H1 (cell line): ENCODE results near the gene RAD9A. TPM values are rescaled to one million over a fixed set of nuclear protein-coding genes. Genes with fewer than 3 reads are reported as not detected.
A peak's percentile ranks its signal among the peaks of the same experiment; 100 is the strongest.

Experiments used
- CTCF ChIA-PET: fragments of 300-600 bp; sonication (Branson Sonifier 250); formaldehyde crosslinking; loops from one replicate; lab custom pipeline; 2021; ENCODE audit not compliant: partially characterized antibody; lab: Charles Lee
- POLR2A ChIA-PET: fragments of 300-600 bp; sonication (Branson Sonifier 250); formaldehyde crosslinking; loops from one replicate; lab custom pipeline; 2021; ENCODE audit warnings: inconsistent platforms; ENCODE audit not compliant: partially characterized antibody; lab: Charles Lee
- DNase-seq, 2 experiments: peaks; one replicate each; pipeline versions ENCODE4 v3.0.0 to v3.0.0-alpha.2; 2010 to 2022; ENCODE audit warnings: low spot score in 2 of 2, low read depth in 1 of 2, mixed read lengths in 1 of 2
- FAIRE-seq: peaks from 2 replicates; lab custom pipeline; 2011; peaks lifted over from hg19 to GRCh38; lab: Jason Lieb, UNC
- H2AFZ ChIP-seq: 2 replicates; pipeline ENCODE4 v1.8.1; 2012; ENCODE audit warnings: low read length, inconsistent platforms
- H2AK5ac ChIP-seq: 2 replicates; pipeline ENCODE4 v1.6.1; 2013; ENCODE audit warnings: low read depth, low read length
- H2BK120ac ChIP-seq: replicated peaks from 2 replicates; pipeline ENCODE3; 2013; ENCODE audit warnings: low read depth, low read length, inconsistent platforms
- H2BK12ac ChIP-seq: 2 replicates; pipeline ENCODE4 v1.6.1; 2013; ENCODE audit warnings: low read depth, low read length
- H2BK15ac ChIP-seq: 2 replicates; pipeline ENCODE4 v1.6.1; 2013; ENCODE audit warnings: low read length
- H2BK20ac ChIP-seq: 2 replicates; pipeline ENCODE4 v1.6.1; 2013; ENCODE audit warnings: low read length
- H2BK5ac ChIP-seq: 2 replicates; pipeline ENCODE4 v1.6.1; 2013; ENCODE audit warnings: low read depth, low read length
- H3K14ac ChIP-seq: 2 replicates; pipeline ENCODE4 v1.6.1; 2013; ENCODE audit warnings: inconsistent platforms; ENCODE audit not compliant: insufficient read length
- H3K18ac ChIP-seq: 2 replicates; pipeline ENCODE4 v1.6.1; 2013; ENCODE audit warnings: low read length; ENCODE audit errors: extremely low read depth
- H3K23ac ChIP-seq: 2 replicates; pipeline ENCODE4 v1.6.1; 2013; ENCODE audit warnings: inconsistent platforms; ENCODE audit not compliant: insufficient read length
- H3K23me2 ChIP-seq: 2 replicates; pipeline ENCODE4 v1.6.1; 2013; ENCODE audit warnings: low read depth, low read length
- H3K27ac ChIP-seq: 2 replicates; pipeline ENCODE4 v1.6.1; 2011; ENCODE audit warnings: low read depth, low read length, inconsistent platforms
- H3K27me3 ChIP-seq, 4 experiments: replicated peaks in 1 of 4; 1 replicate in 1 of 4; 2 replicates in 3 of 4; pipeline versions ENCODE4 v1.6.1 to v1.8.1; 2011 to 2013; ENCODE audit warnings: low read length in 3 of 4, mild to moderate bottlenecking in 3 of 4, inconsistent platforms in 2 of 4, mixed read lengths in 2 of 4, moderate library complexity in 1 of 4; ENCODE audit not compliant: control insufficient read depth in 3 of 4, insufficient read depth in 3 of 4; ENCODE audit errors: extremely low read depth in 1 of 4
- H3K36me3 ChIP-seq, 4 experiments: 2 replicates each; pipeline versions ENCODE4 v1.6.1 to v1.8.1; 2011 to 2013; ENCODE audit warnings: mild to moderate bottlenecking in 4 of 4, low read length in 3 of 4, moderate library complexity in 2 of 4, control low read depth in 1 of 4, inconsistent platforms in 1 of 4; ENCODE audit not compliant: insufficient read depth in 4 of 4, control insufficient read depth in 2 of 4
- H3K4ac ChIP-seq: replicated peaks from 2 replicates; pipeline ENCODE3; 2013; ENCODE audit warnings: low read length, low read depth, mixed read lengths, inconsistent platforms; ENCODE audit not compliant: insufficient read length
- H3K4me1 ChIP-seq, 4 experiments: replicated peaks in 1 of 4; 1 replicate in 1 of 4; 2 replicates in 3 of 4; pipeline versions ENCODE4 v1.6.1 to v1.8.1; 2011 to 2013; ENCODE audit warnings: low read length in 3 of 4, inconsistent platforms in 2 of 4, mixed read lengths in 1 of 4; ENCODE audit not compliant: insufficient read depth in 4 of 4, control insufficient read depth in 3 of 4
- H3K4me2 ChIP-seq, 2 experiments: 2 replicates each; pipeline versions ENCODE4 v1.6.1 to v1.8.1; 2011 to 2013; ENCODE audit warnings: low read depth in 2 of 2, low read length in 2 of 2, control low read depth in 1 of 2, inconsistent platforms in 1 of 2, mild to moderate bottlenecking in 1 of 2; ENCODE audit not compliant: insufficient read depth in 1 of 2
- H3K4me3 ChIP-seq, 4 experiments: fragments of 200-600, 300-600 bp in 1 of 4; sonication (generic), shearing (Covaris generic), sonication (Bioruptor Twin) in 1 of 4; 2 replicates each; pipeline versions ENCODE4 v1.5.1 to v1.8.1; 2011 to 2016; ENCODE audit warnings: low read length in 4 of 4, low read depth in 3 of 4, control low read depth in 2 of 4, inconsistent platforms in 2 of 4, mild to moderate bottlenecking in 2 of 4, mixed read lengths in 1 of 4, moderate library complexity in 1 of 4; ENCODE audit not compliant: insufficient read depth in 2 of 4; ENCODE audit errors: extremely low read depth in 1 of 4
- H3K56ac ChIP-seq: replicated peaks from 2 replicates; pipeline ENCODE3; 2013; ENCODE audit warnings: low read depth, mild to moderate bottlenecking, mixed read lengths, low read length, inconsistent platforms; ENCODE audit not compliant: insufficient read length
- H3K79me1 ChIP-seq: 2 replicates; pipeline ENCODE4 v1.6.1; 2013; ENCODE audit warnings: low read depth, low read length, control low read depth
- H3K79me2 ChIP-seq, 2 experiments: 2 replicates each; pipeline versions ENCODE4 v1.6.1 to v1.8.1; 2012 to 2013; ENCODE audit warnings: low read length in 2 of 2, mild to moderate bottlenecking in 2 of 2, inconsistent platforms in 1 of 2; ENCODE audit not compliant: insufficient read depth in 2 of 2, control insufficient read depth in 1 of 2
- H3K9ac ChIP-seq, 4 experiments: replicated peaks in 1 of 4; 1 replicate in 1 of 4; 2 replicates in 3 of 4; pipeline versions ENCODE4 v1.6.1 to v1.8.1; 2011 to 2013; ENCODE audit warnings: low read depth in 3 of 4, low read length in 3 of 4, control low read depth in 2 of 4, mild to moderate bottlenecking in 2 of 4, moderate library complexity in 2 of 4, inconsistent platforms in 1 of 4; ENCODE audit errors: extremely low read depth in 1 of 4
- H3K9me3 ChIP-seq, 2 experiments: 2 replicates each; pipeline versions ENCODE4 v1.6.1 to v1.8.1; 2012 to 2013; ENCODE audit warnings: mild to moderate bottlenecking in 2 of 2, moderate library complexity in 2 of 2, control low read depth in 1 of 2, inconsistent platforms in 1 of 2, low read depth in 1 of 2, low read length in 1 of 2, mixed read lengths in 1 of 2; ENCODE audit not compliant: insufficient read depth in 2 of 2
- H4K20me1 ChIP-seq, 2 experiments: replicated peaks in 1 of 2; 2 replicates each; pipeline versions ENCODE3 to v1.8.1; 2011 to 2013; ENCODE audit warnings: inconsistent platforms in 2 of 2, low read length in 2 of 2, mild to moderate bottlenecking in 1 of 2; ENCODE audit not compliant: insufficient read depth in 2 of 2, control insufficient read depth in 1 of 2
- H4K5ac ChIP-seq: 2 replicates; pipeline ENCODE4 v1.6.1; 2013; ENCODE audit warnings: low read length, low read depth, mixed read lengths, inconsistent platforms; ENCODE audit not compliant: insufficient read length
- H4K8ac ChIP-seq: 2 replicates; pipeline ENCODE4 v1.8.0; 2013; ENCODE audit warnings: mild to moderate bottlenecking, moderate library complexity, low read length, inconsistent platforms; ENCODE audit not compliant: insufficient read depth; ENCODE audit errors: extremely low read depth
- H4K91ac ChIP-seq: replicated peaks from 2 replicates; pipeline ENCODE3; 2013; ENCODE audit warnings: low read length, mixed read lengths, inconsistent platforms; ENCODE audit not compliant: insufficient read length
- BACH1 ChIP-seq: IDR thresholded peaks from 2 replicates; pipeline ENCODE4 v1.6.1; 2012; ENCODE audit warnings: low read length, improper control_type of control experiment
- CBX5 ChIP-seq: fragments of 300-800, 300-1000 bp; sonication (generic); IDR thresholded peaks from 2 replicates; pipeline ENCODE4 v1.7.1; 2016; ENCODE audit warnings: antibody characterized with exemption, low read length, low read depth
- CEBPB ChIP-seq: IDR thresholded peaks from 2 replicates; pipeline ENCODE4 v1.6.1; 2012; ENCODE audit warnings: low read depth, low read length
- CTBP2 ChIP-seq: IDR thresholded peaks from 2 replicates; pipeline ENCODE4 v1.7.0; 2011; ENCODE audit warnings: borderline replicate concordance, mild to moderate bottlenecking, moderate library complexity, mixed read lengths, low read length; ENCODE audit not compliant: insufficient read depth, insufficient read length
- EGR1 ChIP-seq: IDR thresholded peaks from 2 replicates; pipeline ENCODE4 v1.6.1; 2011; ENCODE audit warnings: low read depth, low read length, borderline replicate concordance
- HDAC2 ChIP-seq, 2 experiments: fragments of 300-600 bp in 1 of 2; sonication (generic) in 1 of 2; IDR thresholded peaks; 2 replicates each; pipeline ENCODE4 v1.6.1; 2011 to 2012; ENCODE audit warnings: low read depth in 2 of 2, low read length in 2 of 2, mild to moderate bottlenecking in 2 of 2, moderate library complexity in 2 of 2, borderline replicate concordance in 1 of 2, inconsistent platforms in 1 of 2
- JUND ChIP-seq: IDR thresholded peaks from 2 replicates; pipeline ENCODE4 v1.6.1; 2011; ENCODE audit warnings: mild to moderate bottlenecking, improper control_type of control experiment, low read length
- PHF8 ChIP-seq: fragments of 200-600 bp; sonication (generic); conservative IDR thresholded peaks from 2 replicates; pipeline ENCODE4 v1.7.1; 2012; ENCODE audit warnings: low read depth, mild to moderate bottlenecking, inconsistent platforms, low read length, moderate library complexity
- POU5F1 ChIP-seq: IDR thresholded peaks from 2 replicates; pipeline ENCODE4 v1.6.1; 2011; ENCODE audit warnings: low read depth, mild to moderate bottlenecking, low read length, moderate library complexity
- SAP30 ChIP-seq: fragments of 300-600 bp; sonication (generic); IDR thresholded peaks from 2 replicates; pipeline ENCODE4 v1.7.1; 2012; ENCODE audit warnings: low read length, moderate library complexity, mild to moderate bottlenecking, inconsistent platforms; ENCODE audit not compliant: insufficient read depth, insufficient replicate concordance
- SIRT6 ChIP-seq: IDR thresholded peaks from one replicate; pipeline ENCODE4 v1.7.1; 2012; ENCODE audit warnings: low read length, inconsistent platforms
- TEAD4 ChIP-seq: IDR thresholded peaks from 2 replicates; pipeline ENCODE4 v1.6.1; 2012; ENCODE audit warnings: low read depth, low read length, inconsistent platforms, mixed read lengths
- WGBS, 2 experiments: shearing (Covaris generic) in 1 of 2; methylation state at CpG; one replicate each; pipeline versions ENCODE4 v1.1.6 to v1.1.7; 2013 to 2015; ENCODE audit warnings: low lambda C conversion rate in 2 of 2, mixed read lengths in 2 of 2, inconsistent platforms in 1 of 2, low coverage in 1 of 2, missing lambda C conversion rate in 1 of 2; ENCODE audit not compliant: insufficient replicate concordance in 2 of 2, insufficient coverage in 1 of 2, insufficient read length in 1 of 2; ENCODE audit errors: extremely low coverage in 1 of 2, missing lambda C conversion rate in 1 of 2; 5-methylcytosine and 5-hydroxymethylcytosine counted together
- polyA plus RNA-seq, 7 experiments: library from polyadenylated mRNA; depleted of rRNA in 3 of 7; stranded (reverse) in 5 of 7; unstranded in 2 of 7; fragments of >200 nt in 5 of 7; fragments of 200-250 nt in 2 of 7; gene quantifications; 1 replicate in 5 of 7; 2 replicates in 1 of 7; 4 replicates in 1 of 7; pipeline versions ENCODE4 v1.2.1 to v1.2.3, GENCODE V29; 2011 to 2013; ENCODE audit warnings: missing spikeins in 2 of 7, mixed read lengths in 2 of 7
- total RNA-seq: library from RNA; stranded (reverse); fragmentation: NEBNext Ultra II Directional; extraction: Animal tissue kit (Norgen Biotek cat#: 25700); gene quantifications from 2 replicates; pipeline ENCODE4 v1.2.1, GENCODE V29; 2021

RAD9A gene
- total and polyA plus RNA-seq, 2 of the 8 experiments (the other 6 are each of a cell fraction or from before 2014, with no cell fraction given): 22.2 to 25.5 TPM

DNA sequence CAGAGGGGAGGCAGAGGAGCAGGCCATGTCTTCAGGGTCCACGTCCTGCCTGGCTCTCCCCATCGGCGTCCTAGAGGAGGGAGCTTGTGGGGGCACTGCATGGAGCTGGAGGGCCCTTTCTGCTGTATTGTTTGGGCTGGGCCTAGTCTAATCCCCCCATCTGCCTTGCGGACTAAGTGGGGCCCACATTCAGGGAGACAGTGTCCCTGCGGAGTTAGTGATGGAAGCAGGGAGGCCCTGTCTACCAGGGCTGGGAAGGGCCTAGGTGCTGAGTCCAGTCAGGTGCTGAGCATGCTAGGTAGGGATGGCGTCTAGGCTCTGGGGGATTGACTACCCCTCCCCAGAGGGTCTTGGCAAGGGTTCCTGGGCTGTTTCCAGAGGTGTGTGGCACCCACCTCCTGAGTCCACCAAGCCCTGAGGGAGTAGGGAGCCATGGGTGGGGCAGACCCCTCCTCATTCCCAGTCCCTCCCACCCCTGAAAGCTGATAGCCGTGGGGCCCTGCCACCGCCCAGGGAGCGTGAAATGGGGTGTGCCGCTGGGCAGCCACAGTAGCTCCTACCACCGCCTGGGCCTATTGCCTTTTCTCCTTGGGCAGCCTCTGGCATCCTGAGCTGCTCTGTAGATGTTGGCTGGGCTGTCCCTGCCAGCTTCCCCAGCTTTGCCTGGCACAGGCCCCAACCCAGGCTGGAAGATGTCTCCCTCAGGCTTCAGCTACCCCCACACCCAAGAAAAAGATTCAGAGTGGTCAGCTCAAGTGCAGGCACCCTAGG is 36.6 kb upstream of the RAD9A start:
- Histone ChIP-seq H3K4ac (peak overlapping the region; percentile 66), H3K9me3 (no peaks in the 10 kb centered on the region), H3K79me2 (no peaks in the 10 kb centered on the region), H3K36me3 (no peaks in the 10 kb centered on the region), H3K4me2 (no peak overlapping the region), H2AK5ac (peak overlapping the region; percentile 49; the same call in 1 of the 2 replicates), H3K23ac (no peak overlapping the region), H3K79me1 (peaks cover 2% of the 10 kb centered on the region; the same call in 1 of the 2 replicates), H3K23me2 (peaks cover 8% of the 10 kb centered on the region; the same call in 1 of the 2 replicates), H3K27ac (no peak overlapping the region), H2BK5ac (no peak overlapping the region), H2BK120ac (no peak overlapping the region), H4K91ac (peak overlapping the region; percentile 46), H4K5ac (no peak overlapping the region), H2AFZ (no peak overlapping the region), H2BK15ac (peak overlapping the region; percentile 92; the same call in 1 of the 2 replicates), H3K18ac (no peak overlapping the region), H2BK12ac (peak overlapping the region; percentile 39; the same call in 1 of the 2 replicates), H3K4me3 (no peak overlapping the region), H3K27me3 (no peaks in the 10 kb centered on the region; a peak in 1 of 7 replicates), H4K20me1 (peaks cover 0 to 3% of the 10 kb centered on the region in 2 experiments), H2BK20ac (no peak overlapping the region; the same call in none of the 2 replicates), H3K9ac (no peak overlapping the region), H4K8ac (peak overlapping the region; percentile 72), H3K14ac (no peak overlapping the region), H3K56ac (no peak overlapping the region), H3K4me1 (peaks cover 0 to 18% (median 15%) of the 10 kb centered on the region in 4 experiments; a peak in 6 of 7 replicates)
- 76% methylated on average over 10 of the region's 11 CpGs; no CpG with 5 or more reads in 1 of the 2 experiments for WGBS, 2 experiments
- POLR2A ChIA-PET: interaction anchor here (1.0 to 3.4 kb wide), 7 partner anchors 11 to 115 kb away, joined by 3 to 16 read pairs (median 4); partner anchors contain the start of gene RAD9A
- FAIRE-seq: no peak
- DNase-seq: no peak
- CTCF ChIA-PET: interaction anchor here (0.6 to 20.0 kb wide), 8 partner anchors 9 to 128 kb away, joined by 3 to 1305 read pairs (median 3); partner anchors contain the start of genes CLCF1 and RAD9A
- TF ChIP-seq CEBPB: no peak
- no peak for TF ChIP-seq HDAC2 (IDR thresholded peaks at IDR 0.05; ENCODE audit: borderline replicate concordance in 1 of 2, low read depth in 2 of 2, low read length in 2 of 2)
- no peak for TF ChIP-seq SIRT6
- no peak for TF ChIP-seq EGR1
- TF ChIP-seq TEAD4: no peak
- no peak for TF ChIP-seq CBX5
- TF ChIP-seq PHF8: no peak
- TF ChIP-seq JUND: no peak
- no peak for TF ChIP-seq SAP30
- TF ChIP-seq CTBP2: no peak
- TF ChIP-seq POU5F1: no peak
- no peak for TF ChIP-seq BACH1
